RWPE2 (cell line): Measurements from ENCODE around the gene UQCRHL.
"Not testable (repeated sequence)": the region's sequence is repeated elsewhere in the genome, so short reads cannot be mapped to it uniquely, and the experiment has no call there.

Source experiments
- ATAC-seq: fragments of 200-7000 bp; cut with Tn5 transposase; 3 replicates; pipeline ENCODE4 v1.9.1; 2021; ENCODE audit warnings: low read depth
- DNase-seq: peaks from one replicate; pipeline ENCODE4 v3.0.0-alpha.2; 2020; ENCODE audit warnings: low spot score
- H3K27ac ChIP-seq: fragments of 450-650 bp; 2 replicates; pipeline ENCODE4 v1.5.1; 2017; ENCODE audit warnings: mild to moderate bottlenecking; ENCODE audit not compliant: poor library complexity, severe bottlenecking
- H3K27me3 ChIP-seq: fragments of 250-450 bp; sonication (Bioruptor Pico); 2 replicates; pipeline ENCODE4 v1.5.1; 2021; ENCODE audit warnings: mild to moderate bottlenecking, moderate library complexity; ENCODE audit not compliant: insufficient read depth, poor library complexity, severe bottlenecking
- H3K36me3 ChIP-seq: fragments of 250-450 bp; sonication (Bioruptor Pico); 2 replicates; pipeline ENCODE4 v1.5.1; 2020; ENCODE audit warnings: low read depth, mild to moderate bottlenecking, moderate library complexity
- H3K4me1 ChIP-seq: fragments of 250-450 bp; sonication (Bioruptor Pico); 2 replicates; pipeline ENCODE4 v1.5.1; 2021; ENCODE audit warnings: mild to moderate bottlenecking, moderate library complexity; ENCODE audit not compliant: insufficient read depth, poor library complexity, severe bottlenecking
- H3K4me3 ChIP-seq: fragments of 250-450 bp; sonication (Bioruptor Pico); 2 replicates; pipeline ENCODE4 v1.5.1; 2021; ENCODE audit warnings: mild to moderate bottlenecking, moderate library complexity; ENCODE audit not compliant: severe bottlenecking
- H3K9me3 ChIP-seq: fragments of 250-450 bp; sonication (Bioruptor Pico); 2 replicates; pipeline ENCODE4 v1.5.1; 2021; ENCODE audit warnings: mild to moderate bottlenecking, moderate library complexity; ENCODE audit not compliant: severe bottlenecking
- CTCF ChIP-seq: fragments of 450-650 bp; IDR thresholded peaks from one replicate; pipeline ENCODE4 v1.5.1; 2017; ENCODE audit warnings: mild to moderate bottlenecking, moderate library complexity; ENCODE audit not compliant: poor library complexity, severe bottlenecking

Gene UQCRHL

GRCh38 chr1:15837931-15838330, 30.5 kb upstream of the UQCRHL start:
- no peak for ATAC-seq
- Histone ChIP-seq H3K36me3 (no peaks in the 10 kb centered on the region), H3K9me3 (peaks cover 4% of the 10 kb centered on the region), H3K4me1 (peaks cover 6% of the 10 kb centered on the region), H3K4me3 (no peak overlapping the region), H3K27me3 (no peaks in the 10 kb centered on the region), H3K27ac (no peak overlapping the region)
- no peak for DNase-seq
- TF ChIP-seq CTCF: no peak

- no peaks in the 10 kb centered on the region for H3K27me3 ChIP-seq
- no peak overlapping the region for H3K4me3 ChIP-seq
- H3K27ac ChIP-seq: peak overlapping the region; percentile 97
- no peak for TF ChIP-seq CTCF
- DNase-seq (no peak), ATAC-seq (no peak)
- no peaks in the 10 kb centered on the region for H3K36me3 ChIP-seq
- peaks cover 4% of the 10 kb centered on the region for H3K9me3 ChIP-seq
- peaks cover 15% of the 10 kb centered on the region for H3K4me1 ChIP-seq
These were observed 29.6 kb upstream of the UQCRHL start for GRCh38 chr1:15836772-15837669.

GRCh38 chr1:15836511-15836771, 29.0 kb upstream of the UQCRHL start:
- not testable (repeated sequence) for H3K9me3 ChIP-seq, H3K27me3 ChIP-seq, H3K36me3 ChIP-seq, DNase-seq, ATAC-seq
- Histone ChIP-seq H3K4me1 (peaks cover 20% of the 10 kb centered on the region), H3K4me3 (peak overlapping the region; percentile 57), H3K27ac (peak overlapping the region; percentile 97)

- no peak for TF ChIP-seq CTCF
- Histone ChIP-seq H3K27me3 (no peaks in the 10 kb centered on the region), H3K4me3 (peak overlapping the region; percentile 57), H3K27ac (peak overlapping the region; percentile 97), H3K36me3 (no peaks in the 10 kb centered on the region), H3K4me1 (peaks cover 25% of the 10 kb centered on the region), H3K9me3 (peaks cover 6% of the 10 kb centered on the region)
- ATAC-seq: peak; percentile 55
- peak; percentile 98 for DNase-seq
These were observed 28.5 kb upstream of the UQCRHL start for GRCh38 chr1:15835741-15836510.

- Histone ChIP-seq H3K9me3 (peaks cover 6% of the 10 kb centered on the region), H3K27me3 (no peaks in the 10 kb centered on the region), H3K4me3 (peak overlapping the region; percentile 57), H3K27ac (peak overlapping the region; percentile 97), H3K4me1 (peaks cover 32% of the 10 kb centered on the region), H3K36me3 (no peaks in the 10 kb centered on the region)
- no peak for TF ChIP-seq CTCF
- DNase-seq (no peak), ATAC-seq (peak; percentile 18)
These were observed 27.8 kb upstream of the UQCRHL start for GRCh38 chr1:15835205-15835740.
